OCI-LY3 (cell line): Measurements from ENCODE around the gene SAMD4A.

Source experiments
- CTCF ChIP-seq: fragments of 200-600, 300-600 bp; sonication (generic); IDR thresholded peaks from 2 replicates; pipeline ENCODE4 v1.5.1; 2014; ENCODE audit warnings: antibody characterized with exemption, low read length, low read depth
- EZH2phosphoT487 ChIP-seq: fragments of 200-600 bp; shearing (Covaris generic); IDR thresholded peaks from 2 replicates; pipeline ENCODE4 v1.6.1; 2018; ENCODE audit warnings: antibody characterized with exemption, mixed run types, low read depth

GRCh38 chr14:54738009-54738408 lies 171.1 kb downstream of the SAMD4A start:
- TF ChIP-seq CTCF (no peak), EZH2phosphoT487 (no peak)
